SK-N-MC (cell line): ENCODE results near the gene MPPED2.

Source experiments
- EZH2 ChIP-seq: fragments of 200-600 bp; sonication (generic); IDR thresholded peaks from one replicate; pipeline ENCODE4 v1.6.1; 2017; ENCODE audit warnings: antibody characterized with exemption
- POLR2AphosphoS5 ChIP-seq: IDR thresholded peaks from 2 replicates; pipeline ENCODE4 v1.6.1; 2012; ENCODE audit warnings: mild to moderate bottlenecking, low read depth, low read length, borderline replicate concordance

DNA sequence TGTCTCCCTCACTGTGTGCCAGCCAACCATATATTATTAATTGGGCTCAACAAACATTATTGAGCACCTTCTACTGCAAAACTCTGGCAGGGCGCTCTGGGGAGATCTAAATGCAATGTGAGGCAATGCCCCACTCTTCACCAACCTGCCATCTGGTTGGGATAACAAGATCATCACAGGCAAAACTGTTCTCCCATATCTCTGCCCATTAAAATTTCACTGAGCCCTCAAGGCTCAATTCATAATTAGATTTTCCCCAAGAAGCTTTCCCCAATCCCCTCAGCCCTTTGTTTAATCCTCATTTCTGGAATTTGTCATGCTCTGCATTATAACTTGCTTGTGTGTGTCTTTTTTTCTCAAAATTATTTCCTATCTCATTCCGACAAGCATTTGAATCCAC lies 156.6 kb downstream of the MPPED2 start:
- TF ChIP-seq POLR2AphosphoS5, result no peak
- no peak for TF ChIP-seq EZH2
